Heart right ventricle (tissue), 16 donors: Measurements from ENCODE around the gene AK4. TPM values are rescaled to one million over a fixed set of nuclear protein-coding genes. Genes with fewer than 3 reads are reported as not detected.

Experiments
- ATAC-seq, 8 donors: fragments of 200-7000 bp; cut with Tn5 transposase; one replicate each; pipeline ENCODE4 v1.9.1; 2020; ENCODE audit warnings: mild to moderate bottlenecking in 8 of 8, moderate library complexity in 8 of 8, moderate number of reproducible peaks in 1 of 8
- DNase-seq, 2 donors: peaks; one replicate each; pipeline ENCODE4 v3.0.0-alpha.2; 2020
- H3K27ac ChIP-seq, 10 donors: fragments of 200-600 bp; sonication (generic) in 2 of 10; one replicate each; pipeline versions ENCODE4 v1.5.0 to v1.8.0; 2020 to 2022; ENCODE audit warnings: mild to moderate bottlenecking in 3 of 10
- H3K27me3 ChIP-seq, 7 donors: fragments of 200-600 bp; one replicate each; pipeline ENCODE4 v1.8.0; 2021 to 2022; ENCODE audit warnings: mild to moderate bottlenecking in 2 of 7
- H3K36me3 ChIP-seq, 9 donors: fragments of 200-600 bp; sonication (generic) in 1 of 9; one replicate each; pipeline versions ENCODE4 v1.5.0 to v1.8.0; 2020 to 2022; ENCODE audit warnings: mild to moderate bottlenecking in 2 of 9
- H3K4me1 ChIP-seq, 9 donors: fragments of 200-600 bp; sonication (generic) in 1 of 9; one replicate each; pipeline versions ENCODE4 v1.5.0 to v1.8.0; 2020 to 2022; ENCODE audit warnings: mild to moderate bottlenecking in 4 of 9
- H3K4me3 ChIP-seq, 10 donors: fragments of 200-600 bp; sonication (generic) in 2 of 10; one replicate each; pipeline versions ENCODE4 v1.5.0 to v1.8.0; 2020 to 2022; ENCODE audit warnings: mild to moderate bottlenecking in 7 of 10, moderate library complexity in 2 of 10
- H3K9me3 ChIP-seq, 11 donors: fragments of 200-600 bp in 10 of 11; sonication (generic) in 2 of 11; one replicate each; pipeline versions ENCODE4 v1.5.0 to v1.8.0; 2013 to 2022; ENCODE audit warnings: mild to moderate bottlenecking in 2 of 11, control low read depth in 1 of 11, moderate library complexity in 1 of 11
- CTCF ChIP-seq, 9 donors: fragments of 200-600 bp; sonication (generic) in 2 of 9; IDR thresholded peaks; one replicate each; pipeline versions ENCODE4 v1.5.0 to v1.8.0; 2021 to 2022; ENCODE audit warnings: antibody characterized with exemption in 9 of 9, mild to moderate bottlenecking in 5 of 9, moderate library complexity in 1 of 9
- WGBS, 2 donors: extraction: QIAGEN DNeasy Blood & Tissue Kit; methylation state at CpG; one replicate each; pipeline ENCODE4 v1.1.7; 2013; ENCODE audit warnings: inconsistent platforms in 1 of 2; 5-methylcytosine and 5-hydroxymethylcytosine counted together
- intact Hi-C, 10 donors: fragments of 100-400 bp; cut with DNase I; formaldehyde crosslinking; loops; one replicate each; pipeline versions ENCODE4 v1.11.1 to v1.14.2; 2022
- polyA plus RNA-seq, 2 donors: library from polyadenylated mRNA; stranded (reverse); fragments of 200-250 nt; gene quantifications; one replicate each; pipeline ENCODE4 v1.2.3, GENCODE V29; 2013
- total RNA-seq, 10 donors: library from RNA; stranded (reverse); fragmentation: NEBNext Ultra II Directional in 3 of 10; extraction: Animal tissue kit (Norgen Biotek cat#: 25700) in 3 of 10; gene quantifications; one replicate each; pipeline versions ENCODE4 v1.2.1 to v1.2.4, GENCODE V29; 2021 to 2023
- donor health status: Arrhythmogenic right ventricular cardiomyopathy.
- donor health status: ischemic (EF 13 %, LVEDD 7.1; RV severe dilation, severe dysfunction).
- donor health status: healthy with polysubstance abuse.
- donor health status: DM: no; HTN: yes; CAD: no.
- donor health status: DM: no; HTN: no; CAD: no.
- donor health status: ischemic (EF 25% LVEDD 6.9; RV normal size, moderate dysfunction).
- donor health status: ischemic (EF 25% LVEDD 5.7; RV mildly dilated, moderate dysfunction).
- donor health status: healthy.
- donor health status: DM: yes; HTN: yes; CAD: no.
- donor health status: Ischemic cardiomyopathy.
- donor health status: ischemic (EF 35%, LVEDD 5.7; RV mildly dilated, moderate dysfunction).
- donor health status: nonischemic (EF 11% LVEDD 7.7; RV severe dilation, severe dysfunction).
- donor health status: DM: yes; HTN: yes; CAD: no.
- donor health status: PGD.
- donor health status: ischemic (EF 29% LVEDD 5.4; RV normal size, mild dysfunction).
- donor health status: nonischemic (EF 23%, LVEDD 6.1; RV moderate dilation, normal function).

AK4 gene
- total and polyA plus RNA-seq, 12 donors: 9.9 to 179 (median 142) TPM

DNA sequence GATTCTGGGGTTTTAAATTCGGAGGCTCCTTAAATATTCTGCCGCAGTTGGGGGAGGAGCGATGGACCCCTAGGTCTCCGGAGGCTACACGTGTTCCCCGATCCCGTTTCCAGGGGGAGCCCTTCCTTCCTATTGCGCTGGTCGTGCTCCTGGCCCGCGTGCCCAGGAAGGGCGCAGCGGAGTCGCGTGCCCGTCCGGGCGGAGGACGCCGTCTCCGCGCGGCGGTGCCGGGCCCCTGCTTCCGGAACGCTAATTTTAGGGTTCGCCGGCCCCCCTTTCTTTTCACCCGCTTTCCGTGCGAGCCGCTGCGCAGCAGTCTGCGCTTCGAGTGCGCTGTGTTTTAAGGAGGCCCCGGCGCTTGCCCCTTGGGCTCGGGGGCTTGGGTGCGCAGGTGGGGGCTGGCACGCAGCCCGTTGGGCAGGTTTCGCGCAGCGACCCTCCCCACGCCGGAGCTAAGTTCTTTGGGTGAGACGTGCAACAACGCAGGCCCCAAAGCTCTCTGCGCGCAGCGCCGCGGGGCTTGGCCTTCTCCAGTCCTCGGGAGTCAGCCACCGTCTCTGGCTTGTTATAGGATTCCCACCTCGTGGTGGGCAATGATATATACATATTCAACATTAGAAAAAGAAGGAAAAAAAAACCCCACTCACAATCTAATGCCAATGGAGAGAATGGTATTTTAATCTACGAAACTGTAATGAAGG is 117.8 kb downstream of the AK4 start:
- Histone ChIP-seq H3K9me3 (no peaks in the 10 kb centered on the region), H3K27ac (peak overlapping the region in 9 of 10 donors; percentile 53 to 77 (median 63)), H3K27me3 (peaks cover 0 to 23% (median 7%) of the 10 kb centered on the region in 7 donors), H3K4me3 (peak overlapping the region; percentile 47 to 73 (median 62)), H3K36me3 (no peaks in the 10 kb centered on the region), H3K4me1 (peaks cover 0 to 24% (median 20%) of the 10 kb centered on the region in 9 donors)
- DNase-seq: peak; percentile 45 to 48
- TF ChIP-seq CTCF (IDR thresholded peaks at IDR 0.05): peak in 6 of 9 donors; percentile 24 to 53 (median 40)
- 1 to 2% methylated on average over 59 of the region's 59 CpGs for WGBS, 2 donors
- ATAC-seq: peak; percentile 77 to 97 (median 93)
- intact Hi-C loops: loop anchor here in 3 of 10 donors (10.0 kb wide), 2 partner anchors 149 to 159 kb away; partner anchors contain the start of genes LEPR (in 2 of the 3) and LEPROT (in 2 of the 3)

GRCh38 chr1:65266476-65266875 is 118.5 kb downstream of the AK4 start:
- DNase-seq: no peak
- no peaks in the 10 kb centered on the region for H3K36me3 ChIP-seq
- peaks cover 0 to 24% (median 20%) of the 10 kb centered on the region in 9 donors for H3K4me1 ChIP-seq
- H3K27ac ChIP-seq: peak overlapping the region in 4 of 10 donors; percentile 63 to 77 (median 74)
- no peak for TF ChIP-seq CTCF (IDR thresholded peaks at IDR 0.05)
- H3K9me3 ChIP-seq: no peaks in the 10 kb centered on the region
- H3K4me3 ChIP-seq: peak overlapping the region in 5 of 10 donors; percentile 57 to 73 (median 68)
- no peak for ATAC-seq
- intact Hi-C loops: loop anchor here in 3 of 10 donors (10.0 kb wide), 2 partner anchors 148 to 158 kb away; partner anchors contain the start of genes LEPR (in 2 of the 3) and LEPROT (in 2 of the 3)
- peaks cover 0 to 23% (median 7%) of the 10 kb centered on the region in 7 donors for H3K27me3 ChIP-seq
- 24 to 31% methylated on average over 1 of the region's 1 CpG for WGBS, 2 donors

- 84 to 88% methylated on average over 4 of the region's 4 CpGs for WGBS, 2 donors
- no peak for DNase-seq
- Histone ChIP-seq H3K9me3 (no peaks in the 10 kb centered on the region), H3K27me3 (peaks cover 0 to 23% (median 7%) of the 10 kb centered on the region in 7 donors), H3K4me1 (peaks cover 0 to 24% (median 20%) of the 10 kb centered on the region in 9 donors), H3K27ac (no peak overlapping the region), H3K4me3 (no peak overlapping the region), H3K36me3 (no peaks in the 10 kb centered on the region)
- ATAC-seq: no peak
- no peak for TF ChIP-seq CTCF (IDR thresholded peaks at IDR 0.05)
- intact Hi-C loops: loop anchor here in 3 of 10 donors (10.0 kb wide), 2 partner anchors 148 to 158 kb away; partner anchors contain the start of genes LEPR (in 2 of the 3) and LEPROT (in 2 of the 3)
These were observed 119.3 kb downstream of the AK4 start for GRCh38 chr1:65267271-65267670.

GRCh38 chr1:65267683-65268082 is 119.7 kb downstream of the AK4 start:
- 34 to 93% methylated on average over 1 of the region's 1 CpG for WGBS, 2 donors
- Histone ChIP-seq H3K4me3 (no peak overlapping the region), H3K27ac (no peak overlapping the region), H3K27me3 (peaks cover 0 to 23% (median 7%) of the 10 kb centered on the region in 7 donors), H3K9me3 (no peaks in the 10 kb centered on the region), H3K36me3 (no peaks in the 10 kb centered on the region), H3K4me1 (peaks cover 0 to 24% (median 20%) of the 10 kb centered on the region in 9 donors)
- no peak for DNase-seq
- TF ChIP-seq CTCF (IDR thresholded peaks at IDR 0.05): no peak
- ATAC-seq: no peak
- intact Hi-C loops: loop anchor here in 3 of 10 donors (10.0 kb wide), 2 partner anchors 147 to 157 kb away; partner anchors contain the start of genes LEPR (in 2 of the 3) and LEPROT (in 2 of the 3)
